Tracheal epithelial cell (primary cell): ENCODE measurements around the gene VPS11. TPM values are rescaled to one million over a fixed set of nuclear protein-coding genes. Genes with fewer than 3 reads are reported as not detected.

Experiments used
- total RNA-seq: library from RNA; depleted of rRNA; stranded (reverse); fragments of >200 nt; gene quantifications from 2 replicates; pipeline ENCODE4 v1.2.1, GENCODE V29; 2014

The VPS11 gene
- total RNA-seq, result 19.0 and 19.6 TPM in 2 replicates

DNA sequence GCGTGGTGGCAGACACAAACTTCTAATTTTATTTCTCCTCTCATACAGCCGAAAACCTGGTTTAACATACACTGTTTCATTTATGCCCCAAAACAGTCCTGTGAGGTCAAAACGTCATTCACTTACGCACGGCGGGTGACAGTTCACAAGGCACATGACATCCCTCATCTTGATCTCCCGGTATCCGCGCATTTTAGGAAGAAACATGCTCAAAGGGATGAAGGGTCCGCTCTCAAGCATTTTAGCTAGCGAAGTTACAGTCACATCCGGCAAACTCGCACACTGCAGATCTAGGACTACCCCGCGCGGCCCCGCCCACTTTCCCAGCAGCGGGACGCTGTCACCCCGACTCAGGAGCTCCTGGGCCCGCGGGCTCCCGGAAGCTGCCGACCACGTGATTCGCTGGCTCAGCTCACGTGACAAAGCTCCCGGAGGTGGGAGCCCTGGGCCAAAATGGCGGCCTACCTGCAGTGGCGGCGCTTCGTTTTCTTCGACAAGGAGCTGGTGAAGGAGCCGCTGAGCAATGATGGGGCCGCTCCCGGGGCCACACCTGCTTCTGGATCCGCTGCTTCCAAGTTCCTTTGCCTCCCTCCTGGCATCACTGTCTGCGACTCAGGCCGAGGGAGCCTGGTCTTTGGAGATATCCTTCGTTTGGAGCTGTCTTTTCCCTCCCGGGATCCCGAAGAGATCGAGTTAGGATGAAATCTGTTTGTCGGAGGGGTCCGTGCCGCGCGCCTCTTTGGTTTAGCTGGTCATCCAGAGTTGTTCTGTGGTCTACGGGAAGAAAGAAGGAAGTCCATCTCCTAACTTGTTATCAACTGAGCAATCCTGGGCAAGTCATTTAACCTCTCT lies at the start of gene VPS11:
Gene VPS11 (plus strand): TSS at position 448 of the 852 bp plus-strand sequence. CDS start 6 bp downstream, at position 454.

DNA sequence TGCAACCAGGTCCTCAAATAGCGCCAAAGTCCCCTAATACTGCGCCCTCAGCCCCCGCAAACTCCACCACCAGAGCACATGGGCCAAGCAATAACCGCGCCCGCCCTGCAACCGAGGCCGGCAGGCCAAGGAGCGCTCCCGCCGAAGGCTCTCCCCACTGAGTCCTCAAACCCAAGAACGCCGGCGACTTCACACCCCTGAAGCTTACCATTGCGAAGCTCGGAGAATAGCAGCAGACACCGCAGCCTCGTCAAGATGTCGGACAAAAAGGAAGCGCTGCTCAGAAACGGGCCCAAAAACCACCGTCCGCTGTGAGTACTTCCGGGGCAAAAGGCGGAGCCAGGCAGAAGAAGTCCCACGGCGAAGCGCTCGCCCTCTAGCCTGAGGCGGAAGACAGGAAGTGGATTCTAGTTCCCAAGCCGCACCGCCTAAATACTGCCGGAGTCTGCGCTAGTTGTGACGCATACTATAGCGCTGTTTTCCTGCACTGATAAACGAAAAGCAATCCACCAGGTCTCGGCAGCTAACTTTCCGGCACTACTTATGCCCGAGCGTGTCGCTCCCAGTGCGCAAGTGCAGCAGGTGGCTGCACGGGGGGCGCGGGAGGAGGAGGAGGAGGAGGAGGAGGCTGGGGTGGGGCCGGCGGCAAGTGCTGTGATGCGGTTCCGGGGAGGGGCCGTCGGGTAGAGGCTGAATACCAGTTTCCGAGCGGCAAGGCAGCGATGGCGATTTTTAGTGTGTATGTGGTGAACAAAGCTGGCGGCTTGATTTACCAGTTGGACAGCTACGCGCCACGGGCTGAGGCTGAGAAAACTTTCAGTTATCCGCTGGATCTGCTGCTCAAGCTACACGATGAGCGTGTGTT lies 49.3 kb upstream of the VPS11 start, which contains the start of the genes RPS25 and TRAPPC4:
Gene RPS25 (minus strand): TSS at position 270 of the 865 bp plus-strand sequence. CDS start 59 bp downstream, at position 211.
Gene TRAPPC4 (plus strand): TSS at position 693 of the 865 bp plus-strand sequence. CDS start 30 bp downstream, at position 723.

DNA sequence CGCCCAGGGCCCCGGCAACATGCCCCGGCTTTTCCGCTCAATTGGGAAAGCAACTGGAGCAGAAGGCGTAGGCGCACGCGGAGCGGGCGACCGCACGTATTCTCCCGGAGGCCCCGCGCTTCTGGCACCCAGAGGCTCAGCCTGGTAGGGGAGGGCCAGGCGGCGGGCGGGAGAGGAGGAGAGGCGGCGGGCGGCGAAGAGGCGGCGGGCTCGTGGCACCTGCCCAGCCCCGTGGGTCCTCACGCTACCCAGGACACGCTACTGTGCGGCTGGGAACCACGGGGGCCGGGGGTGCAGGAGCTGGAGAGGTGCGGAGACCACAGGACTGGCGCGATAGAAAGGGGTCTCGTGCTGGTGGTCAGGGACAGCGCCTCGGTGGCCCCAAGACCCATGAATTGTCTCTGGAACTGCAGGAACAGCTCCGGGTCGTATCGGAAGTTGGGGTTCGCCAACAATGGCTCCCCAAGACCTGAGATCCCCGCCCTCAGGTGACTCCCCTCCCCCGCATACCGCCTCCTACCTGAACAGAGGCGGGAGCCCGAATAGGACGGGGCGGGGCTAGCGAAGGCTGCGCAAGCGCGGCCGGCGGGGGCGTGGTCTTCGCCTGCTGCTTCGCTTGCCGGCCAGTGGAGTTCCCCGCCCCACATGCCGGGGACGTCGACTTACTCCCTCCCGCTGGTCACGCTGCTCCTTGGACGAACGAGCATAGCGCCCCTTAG lies 37.1 kb upstream of the VPS11 start, which contains the start of gene SLC37A4:
Gene SLC37A4 (minus strand): TSS at position 549 of the 719 bp plus-strand sequence.

DNA sequence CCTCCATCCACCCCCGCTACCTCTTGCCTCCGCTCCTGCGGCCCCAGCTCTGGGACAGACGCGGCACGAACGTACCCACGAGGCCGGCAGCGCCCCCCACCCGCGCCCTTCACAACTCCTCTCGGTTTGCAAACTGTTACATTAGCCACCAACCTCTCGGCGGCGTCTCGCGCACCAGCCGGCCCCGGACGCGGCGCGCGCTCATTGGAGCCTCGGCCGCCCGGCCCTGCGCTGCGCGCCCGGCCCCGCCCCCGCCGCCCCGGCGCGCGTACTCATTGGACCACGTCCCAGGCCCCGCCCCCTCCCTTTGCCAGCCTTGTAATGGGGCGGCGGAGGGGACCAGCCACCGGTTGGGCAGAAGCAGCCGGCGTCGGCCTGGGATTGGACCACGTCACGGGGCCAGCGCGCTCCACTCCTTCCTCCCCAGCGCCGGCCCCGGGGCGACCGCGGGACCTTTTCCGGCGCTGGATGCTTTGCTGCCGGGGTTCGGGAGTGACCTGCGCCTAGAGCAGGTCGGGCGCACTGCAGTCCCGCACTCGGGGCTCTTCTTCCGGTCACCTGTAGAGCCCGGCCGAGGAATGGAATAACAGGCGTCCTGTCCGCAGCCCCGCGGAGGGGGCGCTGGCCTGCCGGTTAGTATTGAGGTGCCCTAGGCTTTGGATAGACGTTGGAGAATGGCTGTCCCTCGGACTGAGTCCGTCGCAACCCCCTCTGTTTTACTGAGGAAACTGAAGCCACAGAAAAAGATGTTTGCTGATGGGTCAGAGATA lies 10.4 kb upstream of the VPS11 start, which contains the start of gene HYOU1:
Gene HYOU1 (minus strand): TSS at position 206 of the 770 bp plus-strand sequence. CDS start 1,045 bp downstream, outside the sequence.

DNA sequence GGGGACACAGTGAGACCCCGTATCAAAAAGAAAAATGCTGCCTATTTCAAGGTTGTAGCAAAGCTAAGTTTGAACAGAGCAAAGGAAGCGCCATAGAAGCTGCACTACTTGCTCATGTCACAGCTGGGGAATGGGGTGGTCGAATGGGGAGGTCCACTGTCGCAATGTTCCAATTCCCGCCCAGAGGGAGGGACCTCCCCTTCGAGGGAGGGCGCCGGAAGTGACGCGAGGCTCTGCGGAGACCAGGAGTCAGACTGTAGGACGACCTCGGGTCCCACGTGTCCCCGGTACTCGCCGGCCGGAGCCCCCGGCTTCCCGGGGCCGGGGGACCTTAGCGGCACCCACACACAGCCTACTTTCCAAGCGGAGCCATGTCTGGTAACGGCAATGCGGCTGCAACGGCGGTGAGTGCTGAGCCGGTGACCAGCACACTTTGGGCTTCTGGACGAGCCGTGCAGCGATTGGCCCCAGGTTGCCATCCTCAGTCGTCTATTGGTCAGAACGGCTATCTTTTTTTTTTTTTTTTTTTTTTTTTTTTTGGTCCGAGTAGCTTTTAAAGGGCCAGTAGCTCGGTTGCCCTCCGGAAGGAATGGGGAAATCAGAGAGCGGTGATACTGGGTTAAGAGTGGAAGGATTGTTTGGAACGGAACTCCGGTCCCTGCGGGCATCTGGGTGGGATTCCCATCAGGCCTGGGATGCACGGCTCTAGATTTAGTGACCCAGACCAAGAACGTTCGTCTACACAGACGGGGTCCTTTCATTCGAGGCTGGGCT lies 17.2 kb downstream of the VPS11 start, which contains the start of gene HMBS:
Gene HMBS (plus strand): TSS at position 219 of the 774 bp plus-strand sequence. CDS start 153 bp downstream, at position 372.

DNA sequence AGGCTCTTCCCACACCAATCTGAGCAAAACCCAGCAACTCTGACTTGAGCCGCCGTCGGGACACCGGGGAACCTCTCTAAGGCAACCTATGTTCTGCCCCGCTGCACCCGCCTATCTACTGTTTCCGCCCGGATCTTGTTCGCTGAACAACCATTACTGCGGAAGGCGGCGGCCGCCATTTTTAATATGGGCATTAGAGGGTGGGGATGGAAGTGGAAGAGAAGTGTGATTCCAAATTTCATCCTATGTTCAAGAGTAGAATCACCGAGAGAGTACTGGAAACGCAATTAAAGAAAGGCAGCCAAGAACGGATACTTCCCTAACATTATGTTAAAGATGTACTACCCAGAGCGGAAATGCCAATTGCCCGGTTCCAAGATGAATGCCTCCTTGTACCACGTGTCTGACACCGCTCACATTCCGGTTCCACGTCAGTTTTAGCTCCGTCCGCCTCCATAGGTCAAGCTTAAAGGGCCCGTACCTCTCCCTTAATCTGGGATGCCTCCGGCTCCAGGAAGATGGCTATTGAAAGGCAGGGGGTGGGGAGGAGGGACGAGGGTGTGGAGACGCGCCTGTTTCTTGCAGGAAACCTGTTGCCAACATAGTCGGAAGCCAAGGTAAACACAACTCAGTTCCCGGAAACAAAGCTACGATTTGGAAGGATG lies 34.3 kb downstream of the VPS11 start, which contains the start of gene DPAGT1:
Gene DPAGT1 (minus strand): TSS at position 95 of the 665 bp plus-strand sequence. CDS start 198 bp downstream, outside the sequence.

DNA sequence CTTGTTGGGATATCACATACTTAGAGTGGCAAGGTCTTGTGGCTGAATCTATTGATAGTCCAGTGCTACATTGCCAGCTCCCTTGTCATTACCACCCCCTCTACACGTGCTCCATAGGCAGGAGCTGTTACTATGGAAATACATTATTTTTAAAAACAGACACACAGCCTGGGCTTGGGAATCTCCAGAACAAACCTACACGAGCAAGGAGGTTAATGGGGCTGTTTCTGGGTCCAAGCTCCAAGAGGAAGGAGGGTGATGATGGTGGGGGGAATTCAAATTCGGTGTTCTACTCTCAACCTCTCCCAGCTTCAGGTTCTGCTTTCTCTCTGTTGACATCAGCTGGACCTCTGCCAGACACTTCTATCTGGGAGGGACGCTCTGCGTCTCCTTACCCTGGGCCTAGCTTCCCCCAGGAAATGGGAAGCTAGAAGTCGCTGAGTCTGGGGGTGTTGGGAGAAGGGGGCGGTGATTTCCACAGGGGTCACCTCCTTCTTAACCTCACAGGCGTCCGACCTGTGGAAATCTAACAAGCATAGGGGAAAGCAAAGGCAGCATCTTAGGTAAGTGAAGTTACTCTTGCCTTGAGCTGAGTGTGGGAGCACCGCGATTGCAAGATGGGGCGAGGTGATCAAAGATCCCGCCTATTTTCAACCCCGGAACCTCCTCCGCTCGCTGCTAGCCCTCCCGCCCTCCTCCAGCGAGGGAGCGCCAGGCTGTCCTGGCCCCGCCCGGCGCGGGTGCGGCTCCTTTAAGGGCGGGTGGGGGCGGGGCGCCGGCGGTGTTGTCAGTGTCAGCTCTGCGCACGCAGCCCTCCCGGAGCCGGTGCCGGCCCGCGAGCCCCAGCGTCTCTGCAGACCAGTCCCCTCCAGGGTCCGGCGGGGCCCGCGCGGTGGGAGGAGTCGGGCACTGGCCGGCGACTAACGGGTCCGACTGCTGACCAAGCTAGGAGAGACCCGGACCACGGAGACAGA lies 39.2 kb downstream of the VPS11 start, which contains the start of gene C2CD2L:
Gene C2CD2L (plus strand): TSS at position 781 of the 974 bp plus-strand sequence. CDS start 398 bp downstream, outside the sequence.

DNA sequence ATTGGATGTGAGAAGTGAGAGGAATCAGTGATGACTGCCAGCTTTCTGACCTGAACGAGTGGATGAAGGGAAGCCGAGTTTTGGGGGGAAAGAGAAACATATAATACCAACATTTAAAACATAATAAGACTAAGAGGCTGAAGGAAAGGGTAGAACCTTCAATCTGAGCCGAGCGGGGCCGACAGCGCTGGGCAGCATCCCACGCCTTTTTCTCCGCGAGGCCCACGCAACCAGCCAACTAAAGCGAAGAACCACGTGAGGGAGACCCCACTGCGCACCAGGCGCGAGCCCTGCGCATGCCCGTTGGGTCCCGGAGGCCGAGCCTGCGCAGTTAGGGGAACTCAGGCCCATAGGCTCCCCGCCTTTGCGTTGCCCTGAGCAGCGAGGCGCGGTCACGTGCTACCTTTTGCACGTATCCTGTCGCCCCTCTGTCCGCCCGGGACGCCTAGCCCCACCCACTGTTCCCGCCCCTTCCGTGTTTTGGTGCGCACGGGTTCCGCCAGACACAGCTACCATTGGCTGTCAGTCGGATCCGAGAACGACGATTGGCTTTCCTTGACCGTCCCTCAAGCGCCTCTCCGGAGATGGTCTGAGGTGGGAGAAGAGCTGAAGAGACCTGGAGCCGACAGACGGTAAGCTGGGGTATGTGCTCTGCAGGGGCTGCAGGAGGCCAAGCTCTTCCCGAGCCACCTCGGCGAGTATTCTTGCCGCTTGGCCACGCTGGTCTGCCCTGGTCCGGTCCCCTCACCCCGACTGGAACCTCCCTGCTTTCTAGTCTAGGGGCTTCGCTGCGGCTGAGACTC lies 53.6 kb downstream of the VPS11 start, which contains the start of gene HINFP:
Gene HINFP (plus strand): TSS at position 573 of the 803 bp plus-strand sequence. CDS start 5,365 bp downstream, outside the sequence.

Other genes with a start within 250 kb of the VPS11 start
- under 0.01 TPM in 1 of 2 replicates, not detected in the other for gene CXCR5, start 183.9 kb upstream of the VPS11 start, total RNA-seq
- 22.4 and 30.1 TPM in 2 replicates for gene BCL9L, start 141.9 kb upstream of the VPS11 start, total RNA-seq
- gene UPK2, start 111.5 kb upstream of the VPS11 start, total RNA-seq, result not detected in 2 replicates
- not detected in 2 replicates for gene FOXR1, start 96.1 kb upstream of the VPS11 start, total RNA-seq
- 10.7 and 13.5 TPM in 2 replicates for gene CENATAC, start 69.7 kb upstream of the VPS11 start, total RNA-seq
- 2,545 and 3,713 TPM in 2 replicates for gene RPS25, start 49.5 kb upstream of the VPS11 start, total RNA-seq
- gene TRAPPC4, start 49.1 kb upstream of the VPS11 start, total RNA-seq, result 65.6 and 88.4 TPM in 2 replicates
- gene SLC37A4, start 36.9 kb upstream of the VPS11 start, total RNA-seq, result 16.4 and 19.3 TPM in 2 replicates
- 106 and 158 TPM in 2 replicates for gene HYOU1, start 10.6 kb upstream of the VPS11 start, total RNA-seq
- gene HMBS, start 17.1 kb downstream of the VPS11 start, total RNA-seq, result 17.4 and 21.3 TPM in 2 replicates
- 20.2 and 27.5 TPM in 2 replicates for gene DPAGT1, start 34.0 kb downstream of the VPS11 start, total RNA-seq
- gene C2CD2L, start 39.5 kb downstream of the VPS11 start, total RNA-seq, result 1.4 and 1.9 TPM in 2 replicates
- gene HINFP, start 53.8 kb downstream of the VPS11 start, total RNA-seq, result 13.0 and 27.5 TPM in 2 replicates
- gene ABCG4, start 81.2 kb downstream of the VPS11 start, total RNA-seq, result not detected in 2 replicates
- gene NLRX1, start 100.9 kb downstream of the VPS11 start, total RNA-seq, result 24.5 and 27.0 TPM in 2 replicates
- gene NHERF4, start 117.7 kb downstream of the VPS11 start, total RNA-seq, result not detected in 2 replicates
- 9.0 and 9.6 TPM in 2 replicates for gene CBL, start 138.5 kb downstream of the VPS11 start, total RNA-seq
- gene MCAM, start 249.3 kb downstream of the VPS11 start, total RNA-seq, result 44.1 and 177 TPM in 2 replicates